ENCODE results near the gene ATXN1.

Gene ATXN1

DNA sequence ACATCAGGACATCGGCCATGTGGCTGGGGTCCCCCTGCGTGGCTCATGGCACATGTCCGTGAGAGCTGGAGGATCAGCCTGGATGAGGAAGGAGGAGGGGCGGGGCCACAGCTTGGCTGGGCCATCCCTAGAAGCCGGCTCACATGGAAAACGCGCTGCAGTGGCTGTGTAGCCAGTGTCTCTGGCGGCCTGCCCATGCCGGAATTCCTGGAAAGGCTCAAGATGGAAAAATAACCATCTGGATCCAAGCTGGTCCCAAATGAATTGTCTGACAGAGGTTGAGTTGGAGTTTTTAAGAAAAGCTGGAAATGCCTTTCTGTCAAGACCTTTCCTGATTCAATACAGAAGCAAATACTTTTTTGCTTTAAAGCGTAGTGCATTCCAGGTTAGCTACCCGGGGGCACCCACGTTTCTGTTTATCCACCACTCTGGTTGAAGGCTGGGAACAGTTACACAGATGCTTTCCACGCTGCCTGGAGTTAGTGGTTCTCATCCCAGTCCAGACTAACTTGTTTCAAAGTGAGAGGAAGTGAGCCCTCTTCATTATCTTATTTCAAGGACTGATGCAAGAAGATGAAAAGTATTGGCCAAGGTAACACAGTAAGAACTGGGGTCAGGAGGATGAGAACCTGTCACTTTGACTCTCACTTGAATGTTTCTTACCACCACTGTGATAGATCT, 423.8 kb downstream of the ATXN1 start:
- TF ChIP-seq ZC3H10 (CRISPR knock-in tag; IDR thresholded peaks at IDR 0.05) (no peak), ARNTL (CRISPR knock-in tag; IDR thresholded peaks at IDR 0.05; ENCODE audit: borderline replicate concordance, low read depth) (peak; percentile 43; the same call in 1 of the 2 replicates), RARB (CRISPR knock-in tag; IDR thresholded peaks at IDR 0.05) (no peak), ESRRG (CRISPR knock-in tag; IDR thresholded peaks at IDR 0.05) (no peak), ZFP30 (CRISPR knock-in tag; IDR thresholded peaks at IDR 0.05) (no peak), TCF4 (CRISPR knock-in tag; IDR thresholded peaks at IDR 0.05; ENCODE audit: borderline replicate concordance) (peak; percentile 93), CSDC2 (CRISPR knock-in tag; IDR thresholded peaks at IDR 0.05) (no peak), SNAI2 (CRISPR knock-in tag; IDR thresholded peaks at IDR 0.05) (0 out of 2 replicates have a peak, but pooled peaks have one; percentile 24), ZNF565 (CRISPR knock-in tag; conservative IDR thresholded peaks at IDR 0.05; ENCODE audit: low read depth) (no peak), OSR1 (CRISPR knock-in tag; IDR thresholded peaks at IDR 0.05) (no peak), TOX (CRISPR knock-in tag; IDR thresholded peaks at IDR 0.05; ENCODE audit: borderline replicate concordance) (no peak), ZFP3 (CRISPR knock-in tag; IDR thresholded peaks at IDR 0.05) (no peak), PPARA (CRISPR knock-in tag; IDR thresholded peaks at IDR 0.05; ENCODE audit: borderline replicate concordance) (no peak), ZNF8 (CRISPR knock-in tag; IDR thresholded peaks at IDR 0.05) (no peak), GLIS3 (CRISPR knock-in tag; IDR thresholded peaks at IDR 0.05) (no peak), ISL1 (CRISPR knock-in tag; IDR thresholded peaks at IDR 0.05) (peak; percentile 68)
- TF ChIP-seq, protein P1, sequence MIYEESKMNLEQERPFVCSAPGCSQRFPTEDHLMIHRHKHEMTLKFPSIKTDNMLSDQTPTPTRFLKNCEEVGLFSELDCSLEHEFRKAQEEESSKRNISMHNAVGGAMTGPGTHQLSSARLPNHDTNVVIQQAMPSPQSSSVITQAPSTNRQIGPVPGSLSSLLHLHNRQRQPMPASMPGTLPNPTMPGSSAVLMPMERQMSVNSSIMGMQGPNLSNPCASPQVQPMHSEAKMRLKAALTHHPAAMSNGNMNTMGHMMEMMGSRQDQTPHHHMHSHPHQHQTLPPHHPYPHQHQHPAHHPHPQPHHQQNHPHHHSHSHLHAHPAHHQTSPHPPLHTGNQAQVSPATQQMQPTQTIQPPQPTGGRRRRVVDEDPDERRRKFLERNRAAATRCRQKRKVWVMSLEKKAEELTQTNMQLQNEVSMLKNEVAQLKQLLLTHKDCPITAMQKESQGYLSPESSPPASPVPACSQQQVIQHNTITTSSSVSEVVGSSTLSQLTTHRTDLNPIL (CRISPR knock-in tag; IDR thresholded peaks at IDR 0.05; ENCODE audit: low read depth): no peak
- TF ChIP-seq, protein P2, sequence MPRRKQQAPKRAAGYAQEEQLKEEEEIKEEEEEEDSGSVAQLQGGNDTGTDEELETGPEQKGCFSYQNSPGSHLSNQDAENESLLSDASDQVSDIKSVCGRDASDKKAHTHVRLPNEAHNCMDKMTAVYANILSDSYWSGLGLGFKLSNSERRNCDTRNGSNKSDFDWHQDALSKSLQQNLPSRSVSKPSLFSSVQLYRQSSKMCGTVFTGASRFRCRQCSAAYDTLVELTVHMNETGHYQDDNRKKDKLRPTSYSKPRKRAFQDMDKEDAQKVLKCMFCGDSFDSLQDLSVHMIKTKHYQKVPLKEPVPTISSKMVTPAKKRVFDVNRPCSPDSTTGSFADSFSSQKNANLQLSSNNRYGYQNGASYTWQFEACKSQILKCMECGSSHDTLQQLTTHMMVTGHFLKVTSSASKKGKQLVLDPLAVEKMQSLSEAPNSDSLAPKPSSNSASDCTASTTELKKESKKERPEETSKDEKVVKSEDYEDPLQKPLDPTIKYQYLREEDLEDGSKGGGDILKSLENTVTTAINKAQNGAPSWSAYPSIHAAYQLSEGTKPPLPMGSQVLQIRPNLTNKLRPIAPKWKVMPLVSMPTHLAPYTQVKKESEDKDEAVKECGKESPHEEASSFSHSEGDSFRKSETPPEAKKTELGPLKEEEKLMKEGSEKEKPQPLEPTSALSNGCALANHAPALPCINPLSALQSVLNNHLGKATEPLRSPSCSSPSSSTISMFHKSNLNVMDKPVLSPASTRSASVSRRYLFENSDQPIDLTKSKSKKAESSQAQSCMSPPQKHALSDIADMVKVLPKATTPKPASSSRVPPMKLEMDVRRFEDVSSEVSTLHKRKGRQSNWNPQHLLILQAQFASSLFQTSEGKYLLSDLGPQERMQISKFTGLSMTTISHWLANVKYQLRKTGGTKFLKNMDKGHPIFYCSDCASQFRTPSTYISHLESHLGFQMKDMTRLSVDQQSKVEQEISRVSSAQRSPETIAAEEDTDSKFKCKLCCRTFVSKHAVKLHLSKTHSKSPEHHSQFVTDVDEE (CRISPR knock-in tag; IDR thresholded peaks at IDR 0.05): peak; percentile 79; the same call in 1 of the 2 replicates
- TF ChIP-seq, protein P3, sequence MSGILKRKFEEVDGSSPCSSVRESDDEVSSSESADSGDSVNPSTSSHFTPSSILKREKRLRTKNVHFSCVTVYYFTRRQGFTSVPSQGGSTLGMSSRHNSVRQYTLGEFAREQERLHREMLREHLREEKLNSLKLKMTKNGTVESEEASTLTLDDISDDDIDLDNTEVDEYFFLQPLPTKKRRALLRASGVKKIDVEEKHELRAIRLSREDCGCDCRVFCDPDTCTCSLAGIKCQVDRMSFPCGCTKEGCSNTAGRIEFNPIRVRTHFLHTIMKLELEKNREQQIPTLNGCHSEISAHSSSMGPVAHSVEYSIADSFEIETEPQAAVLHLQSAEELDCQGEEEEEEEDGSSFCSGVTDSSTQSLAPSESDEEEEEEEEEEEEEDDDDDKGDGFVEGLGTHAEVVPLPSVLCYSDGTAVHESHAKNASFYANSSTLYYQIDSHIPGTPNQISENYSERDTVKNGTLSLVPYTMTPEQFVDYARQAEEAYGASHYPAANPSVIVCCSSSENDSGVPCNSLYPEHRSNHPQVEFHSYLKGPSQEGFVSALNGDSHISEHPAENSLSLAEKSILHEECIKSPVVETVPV (CRISPR knock-in tag; IDR thresholded peaks at IDR 0.05): no peak
- TF ChIP-seq, protein P4, sequence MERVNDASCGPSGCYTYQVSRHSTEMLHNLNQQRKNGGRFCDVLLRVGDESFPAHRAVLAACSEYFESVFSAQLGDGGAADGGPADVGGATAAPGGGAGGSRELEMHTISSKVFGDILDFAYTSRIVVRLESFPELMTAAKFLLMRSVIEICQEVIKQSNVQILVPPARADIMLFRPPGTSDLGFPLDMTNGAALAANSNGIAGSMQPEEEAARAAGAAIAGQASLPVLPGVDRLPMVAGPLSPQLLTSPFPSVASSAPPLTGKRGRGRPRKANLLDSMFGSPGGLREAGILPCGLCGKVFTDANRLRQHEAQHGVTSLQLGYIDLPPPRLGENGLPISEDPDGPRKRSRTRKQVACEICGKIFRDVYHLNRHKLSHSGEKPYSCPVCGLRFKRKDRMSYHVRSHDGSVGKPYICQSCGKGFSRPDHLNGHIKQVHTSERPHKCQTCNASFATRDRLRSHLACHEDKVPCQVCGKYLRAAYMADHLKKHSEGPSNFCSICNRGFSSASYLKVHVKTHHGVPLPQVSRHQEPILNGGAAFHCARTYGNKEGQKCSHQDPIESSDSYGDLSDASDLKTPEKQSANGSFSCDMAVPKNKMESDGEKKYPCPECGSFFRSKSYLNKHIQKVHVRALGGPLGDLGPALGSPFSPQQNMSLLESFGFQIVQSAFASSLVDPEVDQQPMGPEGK (CRISPR knock-in tag; IDR thresholded peaks at IDR 0.05; ENCODE audit: borderline replicate concordance): no peak
- ATAC-seq: peak; percentile 65

DNA sequence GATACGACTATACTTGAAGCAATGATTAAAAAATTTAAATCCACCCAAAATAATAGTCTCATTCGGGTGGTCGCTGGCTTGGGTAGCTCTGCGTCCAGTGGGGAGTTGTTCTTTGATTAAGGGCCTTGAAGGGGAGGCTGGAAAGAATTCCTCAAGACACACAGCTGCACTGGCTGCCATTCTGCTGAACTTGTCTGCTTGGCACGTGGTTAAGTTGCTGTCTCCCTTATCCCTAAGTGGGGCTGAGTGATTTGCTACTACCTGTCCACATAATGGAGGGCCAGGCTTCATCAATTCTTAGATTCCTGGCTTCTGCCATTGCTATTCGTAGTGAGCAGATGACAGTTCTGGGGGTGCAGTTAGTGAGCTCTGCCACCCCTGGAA, 424.4 kb downstream of the ATXN1 start:
- ATAC-seq: no peak; the same call in 2 of the 3 replicates
- no peak for TF ChIP-seq ZNF565 (CRISPR knock-in tag; conservative IDR thresholded peaks at IDR 0.05; ENCODE audit: low read depth)
- TF ChIP-seq PPARA (CRISPR knock-in tag; IDR thresholded peaks at IDR 0.05; ENCODE audit: borderline replicate concordance): no peak
- TF ChIP-seq TOX (CRISPR knock-in tag; IDR thresholded peaks at IDR 0.05; ENCODE audit: borderline replicate concordance): no peak
- TF ChIP-seq, protein P3 (CRISPR knock-in tag; IDR thresholded peaks at IDR 0.05): no peak
- TF ChIP-seq ESRRG (CRISPR knock-in tag; IDR thresholded peaks at IDR 0.05): no peak
- no peak for TF ChIP-seq ZC3H10 (CRISPR knock-in tag; IDR thresholded peaks at IDR 0.05)
- TF ChIP-seq, protein P4 (CRISPR knock-in tag; IDR thresholded peaks at IDR 0.05; ENCODE audit: borderline replicate concordance): no peak
- no peak for TF ChIP-seq OSR1 (CRISPR knock-in tag; IDR thresholded peaks at IDR 0.05)
- TF ChIP-seq ZNF8 (CRISPR knock-in tag; IDR thresholded peaks at IDR 0.05): no peak
- TF ChIP-seq ZNF70 (CRISPR knock-in tag; IDR thresholded peaks at IDR 0.05): no peak
- no peak for TF ChIP-seq RARB (CRISPR knock-in tag; IDR thresholded peaks at IDR 0.05)
- TF ChIP-seq ZFP3 (CRISPR knock-in tag; IDR thresholded peaks at IDR 0.05): no peak
- TF ChIP-seq, protein P1 (CRISPR knock-in tag; IDR thresholded peaks at IDR 0.05; ENCODE audit: low read depth): no peak
- no peak for TF ChIP-seq TCF4 (CRISPR knock-in tag; IDR thresholded peaks at IDR 0.05; ENCODE audit: borderline replicate concordance)
- TF ChIP-seq BACH2 (CRISPR knock-in tag; IDR thresholded peaks at IDR 0.05; ENCODE audit: borderline replicate concordance): no peak
- no peak for TF ChIP-seq ARNTL (CRISPR knock-in tag; IDR thresholded peaks at IDR 0.05; ENCODE audit: borderline replicate concordance, low read depth)
- TF ChIP-seq, protein P2 (CRISPR knock-in tag; IDR thresholded peaks at IDR 0.05): no peak
